H9 (cell line): ENCODE measurements around the gene PROC. TPM values are rescaled to one million over a fixed set of nuclear protein-coding genes. Genes with fewer than 3 reads are reported as not detected.

Experiments
- DNase-seq: peaks from one replicate; pipeline ENCODE4 v3.0.0-alpha.2; 2017
- H2AFZ ChIP-seq: one replicate; pipeline ENCODE4 v1.6.1; 2013; ENCODE audit warnings: mild to moderate bottlenecking, low read length, control low read depth, moderate library complexity
- H2AK5ac ChIP-seq: 2 replicates; pipeline ENCODE4 v1.6.1; 2013; ENCODE audit warnings: low read length, control low read depth, mixed read lengths; ENCODE audit not compliant: insufficient read length
- H2BK120ac ChIP-seq: one replicate; pipeline ENCODE4 v1.6.1; 2013; ENCODE audit warnings: low read depth, mild to moderate bottlenecking, low read length, control low read depth, inconsistent platforms; ENCODE audit not compliant: poor library complexity, severe bottlenecking
- H2BK12ac ChIP-seq: 2 replicates; pipeline ENCODE4 v1.6.1; 2013; ENCODE audit warnings: low read length, control low read depth, mixed read lengths, low read depth; ENCODE audit not compliant: insufficient read length
- H2BK15ac ChIP-seq: 2 replicates; pipeline ENCODE4 v1.6.1; 2013; ENCODE audit warnings: low read depth, low read length, control low read depth
- H2BK20ac ChIP-seq: one replicate; pipeline ENCODE4 v1.6.1; 2013; ENCODE audit warnings: low read depth, mild to moderate bottlenecking, low read length, control low read depth, inconsistent platforms; ENCODE audit not compliant: poor library complexity, severe bottlenecking
- H2BK5ac ChIP-seq: 2 replicates; pipeline ENCODE4 v1.6.1; 2013; ENCODE audit warnings: low read length, control low read depth, mixed read lengths; ENCODE audit not compliant: insufficient read length
- H3K14ac ChIP-seq: 2 replicates; pipeline ENCODE4 v1.6.1; 2013; ENCODE audit warnings: low read length, control low read depth; ENCODE audit not compliant: insufficient read depth
- H3K18ac ChIP-seq: 2 replicates; pipeline ENCODE4 v1.6.1; 2013; ENCODE audit warnings: low read depth, mild to moderate bottlenecking, mixed read lengths, low read length, control low read depth; ENCODE audit not compliant: insufficient read length
- H3K23ac ChIP-seq: 2 replicates; pipeline ENCODE4 v1.6.1; 2013; ENCODE audit warnings: low read length, control low read depth, mixed read lengths, low read depth; ENCODE audit not compliant: insufficient read length
- H3K23me2 ChIP-seq: 2 replicates; pipeline ENCODE4 v1.6.1; 2013; ENCODE audit warnings: low read depth, mild to moderate bottlenecking, mixed read lengths, low read length, control low read depth; ENCODE audit not compliant: insufficient read length, poor library complexity, severe bottlenecking
- H3K27ac ChIP-seq: 2 replicates; pipeline ENCODE4 v1.5.1; 2013; ENCODE audit warnings: low read length, control low read depth, mixed read lengths, low read depth; ENCODE audit not compliant: insufficient read length
- H3K27me3 ChIP-seq: 2 replicates; pipeline ENCODE4 v1.6.1; 2013; ENCODE audit warnings: low read length, control low read depth, inconsistent platforms; ENCODE audit not compliant: insufficient read depth
- H3K4ac ChIP-seq: 2 replicates; pipeline ENCODE4 v1.6.1; 2013; ENCODE audit warnings: low read depth, mild to moderate bottlenecking, control low read depth, inconsistent platforms, low read length, moderate library complexity
- H3K4me1 ChIP-seq: 2 replicates; pipeline ENCODE4 v1.6.1; 2013; ENCODE audit warnings: low read length, control low read depth, inconsistent platforms; ENCODE audit not compliant: insufficient read depth
- H3K4me2 ChIP-seq: 2 replicates; pipeline ENCODE4 v1.6.1; 2013; ENCODE audit warnings: low read length, control low read depth, mixed read lengths; ENCODE audit not compliant: insufficient read length, insufficient read depth
- H3K56ac ChIP-seq: 2 replicates; pipeline ENCODE4 v1.6.1; 2013; ENCODE audit warnings: low read depth, mild to moderate bottlenecking, mixed read lengths, low read length, control low read depth; ENCODE audit not compliant: insufficient read length
- H3K79me1 ChIP-seq: 2 replicates; pipeline ENCODE4 v1.6.1; 2013; ENCODE audit warnings: low read depth, mild to moderate bottlenecking, moderate library complexity, low read length, control low read depth, inconsistent platforms; ENCODE audit not compliant: insufficient read depth, poor library complexity, severe bottlenecking
- H3K79me2 ChIP-seq: 2 replicates; pipeline ENCODE4 v1.6.1; 2013; ENCODE audit warnings: low read length, control low read depth, inconsistent platforms; ENCODE audit not compliant: insufficient read depth
- H3K9ac ChIP-seq: 2 replicates; pipeline ENCODE4 v1.6.1; 2013; ENCODE audit warnings: low read length, control low read depth, mixed read lengths; ENCODE audit not compliant: insufficient read length; ENCODE audit errors: extremely low read depth
- H3K9me3 ChIP-seq: one replicate; pipeline ENCODE4 v1.6.1; 2013; ENCODE audit warnings: low read depth, low read length, inconsistent platforms; ENCODE audit not compliant: control insufficient read depth
- H3T11ph ChIP-seq: one replicate; pipeline ENCODE4 v1.6.1; 2013; ENCODE audit warnings: mild to moderate bottlenecking, low read length, control low read depth, inconsistent platforms
- H4K20me1 ChIP-seq: one replicate; pipeline ENCODE4 v1.6.1; 2013; ENCODE audit not compliant: control insufficient read depth, insufficient read length, insufficient read depth
- H4K5ac ChIP-seq: 2 replicates; pipeline ENCODE4 v1.6.1; 2013; ENCODE audit warnings: low read depth, mild to moderate bottlenecking, mixed read lengths, low read length, control low read depth; ENCODE audit not compliant: insufficient read length
- H4K8ac ChIP-seq: replicated peaks from 2 replicates; pipeline ENCODE4 v1.6.1; 2013; ENCODE audit warnings: low read length, control low read depth, mixed read lengths, low read depth; ENCODE audit not compliant: insufficient read length
- H4K91ac ChIP-seq: 2 replicates; pipeline ENCODE4 v1.6.1; 2013; ENCODE audit warnings: low read depth, mild to moderate bottlenecking, moderate library complexity, mixed read lengths, low read length, control low read depth; ENCODE audit not compliant: insufficient read length
- H3K27ac Mint-ChIP-seq, 3 experiments: 2 replicates in 2 of 3; 3 replicates in 1 of 3; pipeline ENCODE4 v1.8.0; 2020 to 2021; ENCODE audit warnings: mixed read lengths in 3 of 3, mild to moderate bottlenecking in 1 of 3, moderate library complexity in 1 of 3
- H3K27me3 Mint-ChIP-seq: 2 replicates; pipeline ENCODE4 v1.8.0; 2021; ENCODE audit warnings: low read depth, mild to moderate bottlenecking, moderate library complexity, mixed read lengths
- H3K36me3 Mint-ChIP-seq, 3 experiments: 2 replicates in 2 of 3; 3 replicates in 1 of 3; pipeline ENCODE4 v1.8.0; 2020 to 2021; ENCODE audit warnings: low read depth in 3 of 3, mixed read lengths in 3 of 3; ENCODE audit not compliant: insufficient read depth in 1 of 3
- H3K4me1 Mint-ChIP-seq, 2 experiments: 2 replicates each; pipeline ENCODE4 v1.8.0; 2020; ENCODE audit warnings: mixed read lengths in 2 of 2
- H3K4me3 Mint-ChIP-seq, 2 experiments: 2 replicates in 1 of 2; 3 replicates in 1 of 2; pipeline ENCODE4 v1.8.0; 2020 to 2021; ENCODE audit warnings: mild to moderate bottlenecking in 2 of 2, mixed read lengths in 2 of 2, moderate library complexity in 1 of 2
- H3K9me3 Mint-ChIP-seq, 2 experiments: 2 replicates in 1 of 2; 3 replicates in 1 of 2; pipeline ENCODE4 v1.8.0; 2020; ENCODE audit warnings: mild to moderate bottlenecking in 2 of 2, mixed read lengths in 2 of 2, moderate library complexity in 1 of 2
- WGBS: extraction: QIAGEN DNeasy Blood & Tissue Kit; methylation state at CpG from one replicate; pipeline ENCODE4 v1.1.7; 2013; ENCODE audit warnings: missing lambda C conversion rate, low lambda C conversion rate, mixed read lengths; ENCODE audit not compliant: insufficient read length; ENCODE audit errors: extremely low coverage; 5-methylcytosine and 5-hydroxymethylcytosine counted together
- total RNA-seq: library from RNA; stranded (reverse); gene quantifications from 2 replicates; pipeline ENCODE4 v1.2.1, GENCODE V29; 2021
- TF ChIP-seq, protein P1 (sequence below): fragments of 200-600 bp; sonication (generic); conservative IDR thresholded peaks from 3 replicates; pipeline ENCODE4 v1.8.0; 2021; ENCODE audit warnings: antibody characterized with exemption, mild to moderate bottlenecking

PROC gene
- total RNA-seq, 1 experiment from 2014 or later, result 0.61 TPM

DNA sequence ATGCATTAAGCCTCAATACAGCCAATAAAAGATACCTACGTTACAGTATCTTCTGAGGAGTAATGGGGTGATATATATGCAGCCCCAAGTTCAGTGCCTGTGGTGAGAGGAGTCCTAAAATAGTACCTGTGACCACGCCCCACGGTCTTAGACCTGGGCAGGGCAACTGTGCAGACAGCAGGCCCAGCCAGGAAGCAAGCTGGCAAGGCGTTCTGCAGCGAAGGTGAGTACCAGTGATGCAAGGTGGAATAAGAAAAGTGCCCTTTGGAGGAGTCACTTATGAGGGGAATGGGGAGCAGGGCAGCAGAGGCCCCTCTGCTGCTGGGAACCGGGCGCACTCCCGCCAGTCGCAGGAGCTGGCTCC, 17.7 kb upstream of the PROC start:
- Histone ChIP-seq H2BK5ac (no peak overlapping the region), H2AK5ac (no peak overlapping the region), H3K14ac (no peak overlapping the region), H3K23ac (no peak overlapping the region), H2AFZ (no peak overlapping the region), H3K18ac (no peak overlapping the region), H3K9ac (no peak overlapping the region), H3K4ac (no peak overlapping the region), H3K4me2 (no peak overlapping the region), H3K79me2 (no peaks in the 10 kb centered on the region), H2BK20ac (no peak overlapping the region), H3K56ac (no peak overlapping the region), H3T11ph (no peak overlapping the region), H3K23me2 (no peaks in the 10 kb centered on the region), H4K91ac (no peak overlapping the region), H3K9me3 (no peaks in the 10 kb centered on the region), H2BK12ac (no peak overlapping the region), H3K79me1 (no peaks in the 10 kb centered on the region), H4K8ac (no peak overlapping the region), H3K4me1 (no peaks in the 10 kb centered on the region; the same call in 1 of the 2 replicates), H4K5ac (no peak overlapping the region), H3K27me3 (no peaks in the 10 kb centered on the region), H3K27ac (no peak overlapping the region), H4K20me1 (no peaks in the 10 kb centered on the region), H2BK120ac (no peak overlapping the region), H2BK15ac (no peak overlapping the region)
- TF ChIP-seq, protein P1, sequence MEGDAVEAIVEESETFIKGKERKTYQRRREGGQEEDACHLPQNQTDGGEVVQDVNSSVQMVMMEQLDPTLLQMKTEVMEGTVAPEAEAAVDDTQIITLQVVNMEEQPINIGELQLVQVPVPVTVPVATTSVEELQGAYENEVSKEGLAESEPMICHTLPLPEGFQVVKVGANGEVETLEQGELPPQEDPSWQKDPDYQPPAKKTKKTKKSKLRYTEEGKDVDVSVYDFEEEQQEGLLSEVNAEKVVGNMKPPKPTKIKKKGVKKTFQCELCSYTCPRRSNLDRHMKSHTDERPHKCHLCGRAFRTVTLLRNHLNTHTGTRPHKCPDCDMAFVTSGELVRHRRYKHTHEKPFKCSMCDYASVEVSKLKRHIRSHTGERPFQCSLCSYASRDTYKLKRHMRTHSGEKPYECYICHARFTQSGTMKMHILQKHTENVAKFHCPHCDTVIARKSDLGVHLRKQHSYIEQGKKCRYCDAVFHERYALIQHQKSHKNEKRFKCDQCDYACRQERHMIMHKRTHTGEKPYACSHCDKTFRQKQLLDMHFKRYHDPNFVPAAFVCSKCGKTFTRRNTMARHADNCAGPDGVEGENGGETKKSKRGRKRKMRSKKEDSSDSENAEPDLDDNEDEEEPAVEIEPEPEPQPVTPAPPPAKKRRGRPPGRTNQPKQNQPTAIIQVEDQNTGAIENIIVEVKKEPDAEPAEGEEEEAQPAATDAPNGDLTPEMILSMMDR, result no peak
- Mint-ChIP-seq H3K27ac (no peak overlapping the region; a peak in 1 of 7 replicates), H3K9me3 (no peaks in the 10 kb centered on the region), H3K36me3 (no peaks in the 10 kb centered on the region; a peak in 1 of 7 replicates), H3K4me1 (peaks cover 14 to 16% of the 10 kb centered on the region in 2 experiments; a peak in 2 of 4 replicates), H3K4me3 (no peak overlapping the region), H3K27me3 (no peaks in the 10 kb centered on the region; the same call in 1 of the 2 replicates)
- no CpG with 5 or more reads among the region's 9 CpGs for WGBS
- DNase-seq, result no peak
